GM18526 (cell line): ENCODE results near the gene NEURL1B.

Source experiments
- POLR2A ChIP-seq: IDR thresholded peaks from 3 replicates; pipeline ENCODE4 v1.6.1; 2011; ENCODE audit not compliant: insufficient read length; ENCODE audit errors: extremely low read depth

The NEURL1B gene

DNA sequence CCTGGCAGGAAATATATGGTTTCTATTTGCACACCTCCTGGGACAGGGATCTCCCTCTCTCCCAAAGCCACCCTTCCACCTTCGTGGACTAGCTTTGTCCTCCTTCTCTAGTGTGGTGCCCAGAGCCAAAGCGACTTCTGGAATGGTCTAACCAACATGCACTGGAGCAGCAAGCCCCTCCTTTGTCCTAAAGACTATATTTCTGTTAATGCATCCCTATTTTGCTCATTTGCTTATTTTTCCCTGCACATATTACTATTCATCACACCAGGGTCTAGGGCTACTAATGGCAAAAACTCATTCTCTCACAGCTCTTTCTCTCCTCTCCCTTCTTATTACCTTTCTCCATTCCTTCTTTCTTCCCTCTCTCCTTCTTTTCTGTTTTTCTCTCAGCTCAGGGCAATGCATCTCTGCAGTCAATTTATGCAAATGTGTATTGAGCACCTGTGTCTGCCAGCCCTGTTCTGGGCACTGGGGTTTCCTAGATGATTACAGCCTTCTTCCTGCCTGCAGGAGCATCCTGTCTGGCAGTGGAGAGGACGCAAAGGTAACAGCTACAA, 2.8 kb upstream of the NEURL1B start:
- no peak for TF ChIP-seq POLR2A

- TF ChIP-seq POLR2A, result no peak
Measured at GRCh38 chr5:172640139-172640538, 924 bp upstream of the NEURL1B start.

DNA sequence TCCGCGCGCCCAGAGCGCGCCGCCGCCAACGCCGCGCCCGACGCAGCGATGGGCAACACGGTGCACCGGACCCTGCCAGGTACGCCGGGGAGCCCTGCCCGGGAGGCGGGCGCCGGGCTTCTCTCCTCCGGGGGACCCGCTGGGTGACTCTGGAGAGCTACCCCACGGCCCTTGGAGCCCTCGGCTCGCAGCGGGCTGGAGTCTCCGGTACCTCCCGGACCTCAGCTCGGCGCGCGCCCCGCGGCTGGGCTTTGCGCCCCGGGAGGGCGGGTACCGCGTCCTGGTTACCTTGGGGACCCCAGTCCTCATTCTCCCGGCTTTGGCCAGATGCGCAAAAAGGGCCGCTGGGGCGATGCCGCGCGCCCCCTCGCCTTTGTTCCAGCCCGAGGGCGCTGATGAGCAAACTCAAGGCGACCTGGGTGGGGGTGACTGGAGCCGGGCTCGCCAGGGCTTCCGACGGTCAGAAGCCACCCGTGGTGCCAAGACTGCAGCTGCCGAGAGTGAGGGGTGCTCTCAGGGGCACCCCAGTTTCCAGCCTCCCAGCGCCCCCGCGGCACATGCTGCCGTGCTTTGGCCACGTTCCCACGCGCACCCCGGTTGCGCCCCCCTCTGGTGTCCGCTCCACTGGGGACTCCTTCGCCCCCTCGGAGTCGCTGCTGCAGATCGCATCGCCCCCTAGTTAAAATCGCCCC, 442 bp downstream of the NEURL1B start:
- no peak for TF ChIP-seq POLR2A

DNA sequence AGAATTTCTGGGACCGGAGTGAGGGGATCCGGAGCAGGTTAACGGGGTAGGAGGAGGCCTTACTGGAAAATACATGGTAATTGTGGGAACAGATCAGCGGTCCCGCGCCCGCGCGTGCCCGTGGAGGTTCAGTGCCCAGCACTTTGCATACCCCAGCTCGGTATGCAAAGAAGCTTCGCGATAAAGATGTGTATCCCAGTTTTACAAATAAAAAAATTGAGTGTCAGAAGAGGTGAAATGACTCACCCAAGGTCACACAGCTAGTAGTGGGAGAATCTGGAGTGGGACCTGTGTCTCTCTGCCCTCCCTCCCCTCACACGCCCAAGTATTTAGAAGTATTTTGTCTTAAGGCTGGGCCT, 967 bp downstream of the NEURL1B start:
- TF ChIP-seq POLR2A, result no peak

DNA sequence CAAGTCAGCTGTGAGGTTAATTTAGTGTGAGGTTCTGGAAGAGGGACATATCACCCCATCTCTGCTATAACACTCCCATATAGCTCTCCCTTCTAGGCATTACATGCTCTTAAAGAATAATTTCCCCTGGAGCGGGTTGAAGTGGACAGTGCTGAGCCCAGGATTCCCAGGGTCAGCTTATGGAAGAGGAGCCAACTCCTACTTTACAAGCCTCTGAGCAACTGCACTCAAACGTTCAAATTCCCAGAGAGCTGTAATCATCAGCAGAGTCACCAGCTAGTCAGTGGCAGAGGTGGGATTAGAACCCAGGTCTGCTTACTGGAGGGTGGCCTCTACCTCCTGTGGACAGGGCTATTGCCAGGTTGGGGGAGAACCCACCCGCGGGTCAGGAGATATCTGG, 1.4 kb downstream of the NEURL1B start:
- TF ChIP-seq POLR2A, result no peak

DNA sequence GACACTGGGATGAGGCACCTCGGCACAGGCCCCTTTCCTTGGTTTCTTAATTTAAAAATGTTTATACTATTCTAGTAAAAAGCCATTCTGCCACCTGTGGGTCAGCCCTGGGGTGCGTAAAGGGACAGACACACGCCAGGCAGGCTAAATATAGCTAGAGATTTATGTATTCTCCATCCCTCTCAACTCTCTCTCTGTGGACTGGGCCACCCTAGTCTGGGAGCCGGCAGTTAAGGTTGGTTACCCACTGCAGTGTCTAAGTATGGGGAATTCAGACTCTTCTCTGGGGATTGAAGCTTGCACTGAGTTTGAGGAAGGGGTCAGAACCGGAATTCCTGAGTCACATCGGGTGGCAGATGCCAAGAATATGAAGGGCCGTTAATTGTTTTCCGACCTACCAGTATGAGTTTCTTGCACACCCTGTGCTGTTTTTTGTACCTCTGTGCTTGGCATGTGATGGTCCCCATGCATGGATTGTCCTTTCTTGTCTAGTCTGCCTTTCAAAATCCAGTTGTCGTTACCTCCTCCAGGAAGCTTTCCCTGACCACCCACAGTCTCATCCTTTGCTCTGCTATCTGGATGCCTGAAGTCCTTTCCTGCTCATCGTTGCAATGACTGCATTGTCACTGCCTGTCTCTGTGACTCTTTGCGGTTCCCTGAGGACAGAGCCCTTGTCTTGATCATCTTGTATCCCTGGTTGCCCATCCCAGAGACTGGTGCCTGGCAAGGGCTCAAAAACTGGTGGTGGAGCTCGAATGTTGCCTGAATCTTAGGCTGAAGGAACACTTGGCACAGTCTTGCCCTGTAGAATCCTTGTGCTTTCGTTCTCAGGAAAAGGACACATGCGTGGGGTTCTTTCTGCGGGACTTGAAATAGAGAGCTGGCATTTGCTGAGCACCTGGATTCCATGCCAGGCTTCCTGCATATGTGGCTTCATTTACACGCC, 2.1 kb downstream of the NEURL1B start:
- TF ChIP-seq POLR2A, result no peak

GRCh38 chr5:172644266-172644665, 3.2 kb downstream of the NEURL1B start:
- TF ChIP-seq POLR2A, result no peak

DNA sequence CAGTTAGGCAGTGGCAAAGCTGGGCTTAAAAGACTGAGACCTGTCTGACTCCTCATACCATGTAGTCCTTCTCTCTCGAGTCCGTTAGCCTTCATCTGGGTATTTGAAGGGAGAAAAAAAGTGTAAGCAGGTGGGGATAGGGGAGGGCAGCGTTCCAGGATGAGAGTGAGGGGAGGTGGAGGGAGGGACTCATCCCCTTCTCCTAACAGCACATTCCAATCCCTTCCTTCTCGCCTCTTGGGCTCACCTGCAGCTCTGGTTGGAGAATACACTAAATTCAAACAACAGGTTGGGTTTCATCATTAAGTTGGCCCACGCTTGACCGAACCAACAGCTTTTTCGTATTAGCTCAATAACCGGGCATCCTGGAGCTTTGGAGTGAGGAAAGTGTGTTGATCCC, 3.6 kb downstream of the NEURL1B start:
- no peak for TF ChIP-seq POLR2A

GRCh38 chr5:172645271-172646055, 4.4 kb downstream of the NEURL1B start:
- TF ChIP-seq POLR2A, result no peak

- no peak for TF ChIP-seq POLR2A
Measured at GRCh38 chr5:172646716-172647285, 5.7 kb downstream of the NEURL1B start.

DNA sequence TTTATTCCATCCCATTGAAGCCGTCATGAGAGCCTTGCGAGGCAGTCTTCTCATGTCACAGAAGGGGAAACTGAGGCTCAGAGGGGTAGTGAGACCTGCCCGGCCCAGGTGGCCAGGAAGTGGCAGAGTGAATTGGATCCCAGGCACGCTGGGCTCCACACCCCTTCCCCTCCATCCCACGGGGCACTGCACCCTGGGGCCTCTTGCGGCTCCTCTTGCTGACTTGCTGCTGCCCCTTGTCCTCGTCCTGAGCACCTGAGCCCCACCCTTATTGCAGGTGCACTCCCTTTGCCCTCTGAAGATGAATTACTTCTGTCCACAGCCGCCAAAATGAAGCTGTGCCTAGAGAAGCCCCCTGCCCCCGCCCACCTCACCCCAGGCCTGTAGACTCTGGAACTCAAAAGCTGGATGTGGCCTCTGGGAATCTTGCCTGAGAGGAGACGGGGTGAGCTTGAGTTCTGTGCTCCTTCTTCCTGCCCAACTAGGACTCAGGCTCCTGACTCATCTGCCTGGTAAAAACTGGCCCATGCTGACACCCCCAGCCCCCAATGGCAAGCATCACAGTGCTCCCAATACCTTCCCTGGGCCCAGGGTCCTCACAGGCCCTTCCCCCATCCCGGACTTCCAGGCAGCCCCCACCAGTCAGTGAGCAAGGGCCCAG, 6.4 kb downstream of the NEURL1B start:
- no peak for TF ChIP-seq POLR2A

DNA sequence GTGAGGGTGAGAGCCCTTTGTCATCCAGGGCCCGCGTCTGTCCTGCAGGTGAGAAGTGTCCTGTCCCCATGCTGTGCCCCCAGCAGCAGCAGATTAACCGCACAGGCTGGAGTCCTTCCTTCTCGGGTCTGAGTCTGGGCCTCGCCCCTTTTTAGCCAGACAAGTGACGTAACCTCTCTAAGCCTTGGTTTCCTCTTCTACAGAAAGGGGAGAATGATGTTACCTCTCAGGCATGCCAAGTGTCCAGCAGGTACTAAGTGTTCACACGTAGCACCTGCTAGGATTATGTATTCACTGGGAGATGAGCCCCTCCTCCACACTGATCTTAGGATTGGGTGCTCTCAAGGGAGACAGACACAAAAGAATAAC, 6.9 kb downstream of the NEURL1B start:
- no peak for TF ChIP-seq POLR2A

- TF ChIP-seq POLR2A, result no peak
Measured at GRCh38 chr5:172648755-172649154, 7.7 kb downstream of the NEURL1B start.

GRCh38 chr5:172658391-172658790, 17.3 kb downstream of the NEURL1B start:
- no peak for TF ChIP-seq POLR2A

DNA sequence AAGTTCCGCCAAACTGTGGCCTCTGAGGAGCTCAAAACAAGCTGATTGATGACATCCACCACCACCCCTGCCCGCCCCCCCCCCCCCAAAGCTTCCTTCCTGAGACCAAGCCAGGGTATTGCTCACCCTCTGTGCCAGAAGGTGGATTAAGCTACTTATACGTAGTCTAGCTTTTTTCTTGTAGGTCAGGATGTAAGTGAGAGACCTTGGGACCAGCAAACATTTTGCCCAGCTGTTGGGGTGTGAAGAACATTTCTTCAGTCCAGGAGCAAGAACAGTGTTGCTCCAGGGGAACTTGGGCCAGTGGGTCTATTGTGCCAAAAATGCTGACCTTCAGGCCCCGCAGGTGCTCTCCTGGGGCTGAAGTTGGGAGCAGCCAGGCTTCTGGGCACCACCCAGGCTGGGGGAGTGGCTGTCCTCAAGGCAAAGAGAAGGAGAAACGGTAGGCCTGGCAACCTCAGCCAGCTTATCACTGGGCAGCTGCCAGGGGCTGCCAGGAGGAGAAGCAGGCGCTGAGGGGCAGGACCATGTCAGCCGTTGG, 18.0 kb downstream of the NEURL1B start:
- no peak for TF ChIP-seq POLR2A

DNA sequence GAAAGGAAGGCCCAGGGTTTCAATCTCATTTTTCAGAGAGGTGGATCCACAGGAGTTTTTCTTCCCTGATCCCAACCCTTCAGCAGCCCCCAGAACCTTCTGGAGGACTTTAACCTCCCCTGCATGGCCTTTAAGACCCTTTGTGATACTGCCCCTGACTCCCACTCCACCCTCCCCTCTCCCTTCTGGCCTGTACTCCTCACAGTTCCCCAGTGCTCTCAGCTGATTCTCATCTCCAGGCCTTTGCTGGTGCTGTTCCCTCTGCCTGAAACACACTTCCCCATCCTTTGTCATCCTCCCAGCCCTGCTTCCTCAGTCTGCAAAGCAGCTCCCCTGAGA, 18.5 kb downstream of the NEURL1B start:
- no peak for TF ChIP-seq POLR2A
